Neural crest cell (in vitro differentiated cells): ENCODE results near the gene COL21A1. TPM values are rescaled to one million over a fixed set of nuclear protein-coding genes. Genes with fewer than 3 reads are reported as not detected.

Source experiments
- DNase-seq: peaks from one replicate; pipeline ENCODE4 v3.0.0; 2021; ENCODE audit warnings: low read depth, mixed read lengths, low spot score
- H3K27ac Mint-ChIP-seq: one replicate; pipeline ENCODE4 v1.8.0; 2021; ENCODE audit warnings: mild to moderate bottlenecking, mixed read lengths; ENCODE audit not compliant: unreplicated experiment
- H3K27me3 Mint-ChIP-seq: 2 replicates; pipeline ENCODE4 v1.8.0; 2021; ENCODE audit warnings: low read depth, mild to moderate bottlenecking, mixed read lengths
- H3K36me3 Mint-ChIP-seq: 2 replicates; pipeline ENCODE4 v1.8.0; 2021; ENCODE audit warnings: low read depth, mild to moderate bottlenecking, mixed read lengths
- H3K4me1 Mint-ChIP-seq: 2 replicates; pipeline ENCODE4 v1.8.0; 2021; ENCODE audit warnings: mixed read lengths
- H3K4me3 Mint-ChIP-seq: one replicate; pipeline ENCODE4 v1.8.0; 2021; ENCODE audit warnings: mild to moderate bottlenecking, mixed read lengths
- H3K9me3 Mint-ChIP-seq: 2 replicates; pipeline ENCODE4 v1.8.0; 2021; ENCODE audit warnings: mixed read lengths
- total RNA-seq: library from RNA; stranded (reverse); gene quantifications from 2 replicates; pipeline ENCODE4 v1.2.1, GENCODE V29; 2021
- TF ChIP-seq, protein P1 (sequence below): fragments of 200-600 bp; sonication (generic); conservative IDR thresholded peaks from 2 replicates; pipeline ENCODE4 v1.5.0; 2021; ENCODE audit warnings: antibody characterized with exemption, mild to moderate bottlenecking

COL21A1 gene
- total RNA-seq, 1 donor from 2014 or later = not detected

GRCh38 chr6:56169366-56169765, 78.0 kb downstream of the COL21A1 start:
- Mint-ChIP-seq H3K27ac (no peak overlapping the region), H3K27me3 (no peaks in the 10 kb centered on the region), H3K9me3 (peaks cover 14% of the 10 kb centered on the region), H3K4me3 (no peak overlapping the region), H3K36me3 (peaks cover 9% of the 10 kb centered on the region), H3K4me1 (no peaks in the 10 kb centered on the region)
- no peak for DNase-seq
- TF ChIP-seq, protein P1, sequence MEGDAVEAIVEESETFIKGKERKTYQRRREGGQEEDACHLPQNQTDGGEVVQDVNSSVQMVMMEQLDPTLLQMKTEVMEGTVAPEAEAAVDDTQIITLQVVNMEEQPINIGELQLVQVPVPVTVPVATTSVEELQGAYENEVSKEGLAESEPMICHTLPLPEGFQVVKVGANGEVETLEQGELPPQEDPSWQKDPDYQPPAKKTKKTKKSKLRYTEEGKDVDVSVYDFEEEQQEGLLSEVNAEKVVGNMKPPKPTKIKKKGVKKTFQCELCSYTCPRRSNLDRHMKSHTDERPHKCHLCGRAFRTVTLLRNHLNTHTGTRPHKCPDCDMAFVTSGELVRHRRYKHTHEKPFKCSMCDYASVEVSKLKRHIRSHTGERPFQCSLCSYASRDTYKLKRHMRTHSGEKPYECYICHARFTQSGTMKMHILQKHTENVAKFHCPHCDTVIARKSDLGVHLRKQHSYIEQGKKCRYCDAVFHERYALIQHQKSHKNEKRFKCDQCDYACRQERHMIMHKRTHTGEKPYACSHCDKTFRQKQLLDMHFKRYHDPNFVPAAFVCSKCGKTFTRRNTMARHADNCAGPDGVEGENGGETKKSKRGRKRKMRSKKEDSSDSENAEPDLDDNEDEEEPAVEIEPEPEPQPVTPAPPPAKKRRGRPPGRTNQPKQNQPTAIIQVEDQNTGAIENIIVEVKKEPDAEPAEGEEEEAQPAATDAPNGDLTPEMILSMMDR = no peak

DNA sequence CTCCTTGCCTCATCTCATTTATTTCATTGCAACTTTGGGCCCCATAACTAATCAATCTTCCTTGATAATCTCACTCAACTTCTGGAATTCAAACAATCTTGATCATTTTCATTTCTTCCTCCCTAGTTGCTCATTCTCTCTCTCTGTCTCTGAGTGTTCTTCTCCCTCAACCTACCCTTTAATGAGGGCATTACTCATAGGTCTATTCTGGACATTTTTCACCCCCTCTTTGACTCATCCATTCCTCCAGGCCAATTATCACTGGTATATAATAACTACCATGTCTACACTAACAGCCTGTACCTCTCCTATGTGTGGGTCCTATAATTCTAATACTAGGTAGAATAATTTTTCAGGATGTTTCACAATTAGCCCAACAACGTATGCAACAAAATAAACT, 78.8 kb downstream of the COL21A1 start:
- Mint-ChIP-seq H3K9me3 (peaks cover 11% of the 10 kb centered on the region), H3K27ac (no peak overlapping the region), H3K4me3 (no peak overlapping the region), H3K4me1 (no peaks in the 10 kb centered on the region), H3K27me3 (no peaks in the 10 kb centered on the region), H3K36me3 (peaks cover 7% of the 10 kb centered on the region)
- no peak for DNase-seq
- TF ChIP-seq, protein P1 = no peak

GRCh38 chr6:56162081-56162480, 85.3 kb downstream of the COL21A1 start:
- Mint-ChIP-seq H3K27me3 (no peaks in the 10 kb centered on the region), H3K4me3 (no peak overlapping the region), H3K9me3 (no peaks in the 10 kb centered on the region), H3K27ac (no peak overlapping the region), H3K4me1 (no peaks in the 10 kb centered on the region), H3K36me3 (no peaks in the 10 kb centered on the region)
- no peak for DNase-seq
- TF ChIP-seq, protein P1 = no peak

DNA sequence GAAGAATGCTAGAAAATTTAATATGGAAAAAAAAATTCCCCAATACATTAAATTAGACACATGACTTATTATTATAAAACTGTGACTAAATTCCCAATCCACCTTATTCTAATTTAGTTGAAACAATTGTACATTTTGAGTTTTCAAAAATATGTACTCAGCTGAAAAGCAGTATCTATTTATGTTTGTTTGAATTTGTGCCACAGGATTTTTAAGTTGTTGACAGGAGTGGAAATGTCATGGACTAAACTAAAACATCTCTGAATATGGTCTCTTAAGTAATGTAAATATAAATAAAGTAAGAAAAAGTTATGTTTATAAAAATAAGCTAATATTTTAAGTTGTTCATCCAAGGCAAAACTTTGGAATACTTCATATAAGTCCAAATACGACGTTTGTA, 86.9 kb downstream of the COL21A1 start:
- Mint-ChIP-seq H3K27ac (no peak overlapping the region), H3K4me1 (no peaks in the 10 kb centered on the region), H3K27me3 (no peaks in the 10 kb centered on the region), H3K9me3 (no peaks in the 10 kb centered on the region), H3K36me3 (no peaks in the 10 kb centered on the region), H3K4me3 (no peak overlapping the region)
- no peak for DNase-seq
- TF ChIP-seq, protein P1 = no peak

DNA sequence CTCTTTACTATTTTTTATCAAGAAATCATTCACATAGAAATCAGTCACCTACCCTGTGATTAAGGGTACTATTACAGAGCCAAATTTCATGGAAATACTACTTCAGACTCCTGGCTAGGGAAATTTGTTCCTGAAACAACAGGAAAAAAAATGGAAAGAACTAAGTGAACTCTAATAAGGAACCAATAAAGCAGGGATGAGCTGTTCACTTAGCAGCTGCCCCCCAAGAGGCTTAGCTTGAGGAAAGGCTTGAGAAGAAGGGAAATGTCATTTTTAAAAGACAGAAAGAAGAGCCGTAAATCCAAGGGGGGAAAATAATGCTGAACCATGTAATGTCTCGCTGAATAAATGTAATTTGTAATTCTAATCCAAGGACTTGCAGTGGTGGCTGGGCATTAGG, 88.8 kb downstream of the COL21A1 start:
- H3K4me1 Mint-ChIP-seq = no peaks in the 10 kb centered on the region

More for the DNA sequence above, 88.8 kb downstream of the COL21A1 start:
- H3K27me3 Mint-ChIP-seq = no peaks in the 10 kb centered on the region
- DNase-seq = no peak
- no peaks in the 10 kb centered on the region for H3K36me3 Mint-ChIP-seq
- no peak overlapping the region for H3K4me3 Mint-ChIP-seq
- no peak overlapping the region for H3K27ac Mint-ChIP-seq
- TF ChIP-seq, protein P1 = no peak
- no peaks in the 10 kb centered on the region for H3K9me3 Mint-ChIP-seq
